T-helper 9 cell (primary cell): ENCODE data around the gene KCNB1.
"Not testable (repeated sequence)": the region's sequence is repeated elsewhere in the genome, so short reads cannot be mapped to it uniquely, and the experiment has no call there.

Source experiments
- DNase-seq: peaks from one replicate; pipeline ENCODE4 v3.0.0-alpha.2; 2020

Gene KCNB1

GRCh38 chr20:49432550-49432949 lies 49.9 kb downstream of the KCNB1 start:
- no peak for DNase-seq

- no peak for DNase-seq
Measured at GRCh38 chr20:49431329-49431728, 51.1 kb downstream of the KCNB1 start.

GRCh38 chr20:49430320-49430719 lies 52.1 kb downstream of the KCNB1 start:
- no peak for DNase-seq

- DNase-seq: no peak
Measured at GRCh38 chr20:49427751-49428518, 54.5 kb downstream of the KCNB1 start.

GRCh38 chr20:49426873-49427272 lies 55.6 kb downstream of the KCNB1 start:
- DNase-seq: no peak

- DNase-seq: no peak
Measured at GRCh38 chr20:49426395-49426794, 56.1 kb downstream of the KCNB1 start.

GRCh38 chr20:49424536-49424935 lies 57.9 kb downstream of the KCNB1 start:
- DNase-seq: no peak

- no peak for DNase-seq
Measured at GRCh38 chr20:49422161-49422560, 60.3 kb downstream of the KCNB1 start.

- no peak for DNase-seq
Measured at GRCh38 chr20:49420811-49421295, 61.6 kb downstream of the KCNB1 start.

- no peak for DNase-seq
Measured at GRCh38 chr20:49420292-49420691, 62.2 kb downstream of the KCNB1 start.

- DNase-seq: no peak
Measured at GRCh38 chr20:49419785-49420184, 62.7 kb downstream of the KCNB1 start.

- no peak for DNase-seq
Measured at GRCh38 chr20:49418809-49419208, 63.7 kb downstream of the KCNB1 start.

- no peak for DNase-seq
Measured at GRCh38 chr20:49417843-49418555, 64.5 kb downstream of the KCNB1 start.

GRCh38 chr20:49415668-49416044 lies 66.8 kb downstream of the KCNB1 start:
- DNase-seq: no peak

- DNase-seq: no peak
Measured at GRCh38 chr20:49415005-49415667, 67.3 kb downstream of the KCNB1 start.

GRCh38 chr20:49413677-49414076 lies 68.8 kb downstream of the KCNB1 start:
- DNase-seq: no peak

- DNase-seq: no peak
Measured at GRCh38 chr20:49412953-49413352, 69.5 kb downstream of the KCNB1 start.

- DNase-seq: no peak
Measured at GRCh38 chr20:49412254-49412653, 70.2 kb downstream of the KCNB1 start.

- DNase-seq: no peak
Measured at GRCh38 chr20:49411221-49411925, 71.1 kb downstream of the KCNB1 start.

GRCh38 chr20:49409975-49410621 lies 72.4 kb downstream of the KCNB1 start:
- not testable (repeated sequence) for DNase-seq

GRCh38 chr20:49409302-49409974 lies 73.0 kb downstream of the KCNB1 start:
- no peak for DNase-seq
